OCI-LY7 (cell line): ENCODE measurements around the gene NDST4. TPM values are rescaled to one million over a fixed set of nuclear protein-coding genes. Genes with fewer than 3 reads are reported as not detected.

Source experiments
- BruUV-seq: library from RNA; stranded (reverse); fragments of 400-500 nt; replicated peaks from 2 replicates; lab custom pipeline; 2021; lab: Mats Ljungman, UMichigan
- CTCF ChIA-PET: fragments of 300-600 bp; sonication (Branson Sonifier 250); formaldehyde crosslinking; loops from one replicate; lab custom pipeline; 2022; ENCODE audit warnings: antibody characterized with exemption; ENCODE audit not compliant: unreplicated experiment; lab: Charles Lee
- POLR2A ChIA-PET: fragments of 300-600 bp; sonication (Branson Sonifier 250); formaldehyde crosslinking; loops from one replicate; lab custom pipeline; 2022; ENCODE audit warnings: antibody characterized with exemption; lab: Charles Lee
- DNase-seq: peaks from one replicate; pipeline ENCODE4 v3.0.0-alpha.2; 2015; ENCODE audit warnings: low spot score
- H2AFZ ChIP-seq: fragments of 200-600 bp; sonication (generic), shearing (Covaris generic); 2 replicates; pipeline ENCODE4 v1.6.1; 2014; ENCODE audit warnings: mild to moderate bottlenecking, antibody characterized with exemption, low read length, moderate library complexity
- H3K27ac ChIP-seq: fragments of 200-600 bp; sonication (generic); 2 replicates; pipeline ENCODE4 v1.5.1; 2014; ENCODE audit warnings: mixed run types, low read depth, mild to moderate bottlenecking, moderate library complexity, low read length, inconsistent platforms; ENCODE audit not compliant: poor library complexity, severe bottlenecking
- H3K36me3 ChIP-seq: fragments of 200-600 bp; sonication (generic); 2 replicates; pipeline ENCODE4 v1.6.1; 2014; ENCODE audit warnings: mild to moderate bottlenecking, antibody characterized with exemption, low read length, moderate library complexity, mixed read lengths; ENCODE audit not compliant: insufficient read depth
- H3K4me1 ChIP-seq: fragments of 200-600 bp; sonication (generic); 2 replicates; pipeline ENCODE4 v1.5.1; 2014; ENCODE audit warnings: mild to moderate bottlenecking, low read length; ENCODE audit not compliant: insufficient read depth, poor library complexity, severe bottlenecking
- H3K4me2 ChIP-seq: fragments of 200-600 bp; sonication (generic); 2 replicates; pipeline ENCODE4 v1.6.1; 2014; ENCODE audit warnings: mild to moderate bottlenecking, low read length
- H3K4me3 ChIP-seq: fragments of 200-600 bp; sonication (generic); 2 replicates; pipeline ENCODE4 v1.5.1; 2014; ENCODE audit warnings: mild to moderate bottlenecking, low read depth, low read length; ENCODE audit not compliant: poor library complexity, severe bottlenecking
- H3K79me2 ChIP-seq: fragments of 200-600 bp; sonication (generic); 2 replicates; pipeline ENCODE4 v1.6.1; 2016; ENCODE audit warnings: low read depth, mild to moderate bottlenecking, low read length, moderate library complexity, mixed read lengths; ENCODE audit not compliant: insufficient read depth
- H3K9me2 ChIP-seq: fragments of 200-600 bp; sonication (generic); 2 replicates; pipeline ENCODE4 v1.6.1; 2016; ENCODE audit warnings: mild to moderate bottlenecking, low read length, mixed read lengths; ENCODE audit not compliant: insufficient read depth
- H3K9me3 ChIP-seq: fragments of 200-600 bp; sonication (generic); 2 replicates; pipeline ENCODE4 v1.6.1; 2014; ENCODE audit warnings: mild to moderate bottlenecking, mixed run types, low read length, mixed read lengths
- H4K20me1 ChIP-seq: fragments of 200-600 bp; sonication (generic); 2 replicates; pipeline ENCODE4 v1.6.1; 2014; ENCODE audit warnings: mild to moderate bottlenecking, antibody characterized with exemption, low read length, moderate library complexity, mixed read lengths; ENCODE audit not compliant: insufficient read depth
- CTCF ChIP-seq: fragments of 200-600 bp; sonication (generic); conservative IDR thresholded peaks from 2 replicates; pipeline ENCODE4 v1.5.1; 2014; ENCODE audit warnings: mild to moderate bottlenecking, antibody characterized with exemption, low read length, moderate library complexity, mixed read lengths
- EZH2phosphoT487 ChIP-seq: fragments of 200-600 bp; sonication (generic); IDR thresholded peaks from 2 replicates; pipeline ENCODE4 v1.6.1; 2018; ENCODE audit warnings: low read depth, borderline replicate concordance, mild to moderate bottlenecking, mixed run types, antibody characterized with exemption, low read length, moderate library complexity, mixed read lengths
- intact Hi-C: fragments of 100-400 bp; cut with micrococcal nuclease; formaldehyde crosslinking; loops from one replicate; pipeline ENCODE4 v1.10.0; 2022; ENCODE audit not compliant: unreplicated experiment
- total RNA-seq, 2 experiments: library from RNA; depleted of rRNA in 1 of 2; stranded (reverse); fragments of >200 nt in 1 of 2; shearing (Covaris generic) in 1 of 2; gene quantifications; 2 replicates each; pipeline ENCODE4 v1.2.3, GENCODE V29; 2014 to 2022

NDST4 gene
- total RNA-seq, 2 experiments from 2014 or later, result not detected

DNA sequence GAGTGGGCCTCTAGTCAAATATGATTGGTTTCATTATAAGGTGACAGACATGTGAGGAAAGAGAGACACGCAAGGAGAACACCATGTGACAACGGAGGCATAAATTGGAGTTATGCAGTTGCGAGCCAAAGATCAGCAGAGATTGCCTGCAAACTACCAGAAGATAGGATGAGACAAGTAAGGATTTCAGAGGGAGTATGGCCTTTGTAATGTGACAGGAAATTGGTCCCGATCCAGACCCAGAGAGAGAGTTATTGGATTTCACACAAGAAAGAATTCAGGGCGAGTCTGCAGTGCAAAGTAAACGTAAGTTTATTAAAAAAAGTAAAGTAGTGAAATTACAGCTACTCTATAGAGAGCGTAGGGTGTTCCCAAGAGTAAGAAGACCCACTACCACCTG, 35.7 kb upstream of the NDST4 start:
- no peaks in the 10 kb centered on the region for H4K20me1 ChIP-seq
- no peaks in the 10 kb centered on the region for H3K9me3 ChIP-seq
- no peak overlapping the region for H3K27ac ChIP-seq
- H2AFZ ChIP-seq, result no peak overlapping the region
- H3K36me3 ChIP-seq, result no peaks in the 10 kb centered on the region
- no peak overlapping the region for H3K4me3 ChIP-seq
- no peaks in the 10 kb centered on the region for H3K4me1 ChIP-seq
- BruUV-seq, result no TSS peak
- H3K79me2 ChIP-seq, result no peaks in the 10 kb centered on the region
- ChIA-PET CTCF (no interaction called here), POLR2A (no interaction called here)
- intact Hi-C loops, result no loop called here
- no peak for DNase-seq
- no peak overlapping the region for H3K4me2 ChIP-seq
- no peak for TF ChIP-seq CTCF
- no peak for TF ChIP-seq EZH2phosphoT487
- H3K9me2 ChIP-seq, result no peaks in the 10 kb centered on the region

GRCh38 chr4:115145393-115146160, 32.2 kb upstream of the NDST4 start:
- DNase-seq, result no peak
- Histone ChIP-seq H3K9me3 (no peaks in the 10 kb centered on the region), H2AFZ (no peak overlapping the region), H3K27ac (no peak overlapping the region), H3K4me1 (no peaks in the 10 kb centered on the region), H3K79me2 (no peaks in the 10 kb centered on the region), H3K4me2 (no peak overlapping the region), H3K9me2 (no peaks in the 10 kb centered on the region), H3K4me3 (no peak overlapping the region), H4K20me1 (no peaks in the 10 kb centered on the region), H3K36me3 (no peaks in the 10 kb centered on the region)
- no TSS peak for BruUV-seq
- ChIA-PET POLR2A (interaction anchor here (0.8 kb wide), 1 partner anchor 18 kb away, joined by 3 read pairs; no protein-coding TSS in a partner anchor), CTCF (no interaction called here)
- TF ChIP-seq EZH2phosphoT487 (no peak), CTCF (no peak)
- intact Hi-C loops, result no loop called here

- no TSS peak for BruUV-seq
- no peak overlapping the region for H3K4me2 ChIP-seq
- no peaks in the 10 kb centered on the region for H3K36me3 ChIP-seq
- no peaks in the 10 kb centered on the region for H4K20me1 ChIP-seq
- intact Hi-C loops, result no loop called here
- H3K4me3 ChIP-seq, result no peak overlapping the region
- H3K79me2 ChIP-seq, result no peaks in the 10 kb centered on the region
- TF ChIP-seq CTCF (no peak), EZH2phosphoT487 (no peak)
- H3K9me3 ChIP-seq, result no peaks in the 10 kb centered on the region
- POLR2A ChIA-PET, result interaction anchor here (1.0 kb wide), 1 partner anchor 13 kb away, joined by 3 read pairs; no protein-coding TSS in a partner anchor
- H3K4me1 ChIP-seq, result no peaks in the 10 kb centered on the region
- CTCF ChIA-PET, result no interaction called here
- no peak overlapping the region for H3K27ac ChIP-seq
- no peaks in the 10 kb centered on the region for H3K9me2 ChIP-seq
- H2AFZ ChIP-seq, result no peak overlapping the region
- DNase-seq, result no peak
Observed at GRCh38 chr4:115128037-115128436, 14.6 kb upstream of the NDST4 start.
